ENCODE data around the gene CNDP1. TPM values are rescaled to one million over a fixed set of nuclear protein-coding genes. Genes with fewer than 3 reads are reported as not detected.

The CNDP1 gene
- total and polyA plus RNA-seq, 2 donors (not counting 1 experiment from before 2014, with no cell fraction given), result 0.19 to 0.57 TPM

DNA sequence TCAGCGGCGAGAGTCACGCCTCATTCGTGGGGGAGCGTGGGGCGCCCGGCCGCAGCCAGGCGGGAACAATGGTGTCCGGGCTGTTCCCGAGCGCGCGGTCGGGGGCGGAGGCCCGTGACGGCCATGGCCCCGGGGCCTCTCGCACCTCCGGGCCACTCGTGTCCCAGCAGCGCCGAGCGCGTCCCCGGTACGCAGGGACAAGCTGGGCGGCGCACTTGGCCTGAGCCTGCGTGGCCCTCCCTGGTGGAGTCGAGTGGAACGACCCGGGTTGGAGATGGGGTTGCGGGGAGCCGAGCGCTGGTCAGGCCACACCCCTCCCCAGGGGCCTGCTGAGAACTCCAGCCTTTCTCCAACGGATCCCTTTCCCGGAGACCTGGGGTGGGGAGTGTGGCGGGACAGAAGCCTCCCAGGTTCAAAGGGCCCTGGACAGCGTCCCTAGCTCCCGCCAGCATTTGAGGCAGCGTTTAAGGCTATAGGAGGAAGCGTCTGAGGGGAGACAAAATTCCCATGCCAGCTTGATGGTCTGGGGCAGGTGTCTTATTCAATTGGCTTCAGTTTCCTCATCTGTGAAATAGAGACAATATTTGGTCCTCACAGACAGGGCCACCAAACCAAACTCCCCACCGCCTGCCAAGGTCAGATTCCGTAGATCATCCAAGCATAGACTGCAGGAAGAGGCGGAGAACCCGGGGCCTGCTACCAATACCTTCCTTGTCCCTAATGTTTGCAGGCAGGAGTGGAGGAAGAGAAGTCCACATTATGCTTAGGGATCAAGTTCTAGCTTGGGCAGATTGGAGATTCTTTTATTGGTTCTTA is 37.6 kb upstream of the CNDP1 start:
- Histone ChIP-seq H3K9me3 (ENCODE audit: control extremely low read depth in 1 of 3, control insufficient read depth in 2 of 3, insufficient read depth in 1 of 3, low read length in 2 of 3) (peaks cover 0 to 7% (median 0%) of the 10 kb centered on the region in 3 donors), H3K27me3 (replicated peaks in 1 of 4; ENCODE audit: control extremely low read depth in 1 of 4, control insufficient read depth in 3 of 4, insufficient read depth in 4 of 4, low read length in 3 of 4) (no peaks in the 10 kb centered on the region), H3K9ac (ENCODE audit: low read length) (peak overlapping the region; percentile 90), H3K4me2 (replicated peaks; ENCODE audit: low read depth, low read length, poor library complexity, severe bottlenecking) (peak overlapping the region; percentile 94), H2AFZ (ENCODE audit: insufficient read depth, low read depth, low read length, poor library complexity, severe bottlenecking) (peak overlapping the region; percentile 87), H3K79me2 (ENCODE audit: control insufficient read depth, insufficient read depth, low read length) (peaks cover 22% of the 10 kb centered on the region), H3K36me3 (replicated peaks in 1 of 2; ENCODE audit: control extremely low read depth in 1 of 2, control insufficient read depth in 1 of 2, extremely low read depth in 1 of 2, insufficient read depth in 2 of 2, low read length in 1 of 2) (peaks cover 0 to 8% of the 10 kb centered on the region in 2 experiments), H3K4me1 (ENCODE audit: control insufficient read depth in 2 of 2, insufficient read depth in 2 of 2, low read length in 2 of 2) (peaks cover 45 to 47% of the 10 kb centered on the region in 2 donors), H4K20me1 (ENCODE audit: control insufficient read depth, insufficient read depth, low read length, poor library complexity, severe bottlenecking) (no peaks in the 10 kb centered on the region), H3K27ac (ENCODE audit: low read length in 2 of 2) (peak overlapping the region; percentile 85 to 91), H3K4me3 (ENCODE audit: control extremely low read depth in 1 of 5, extremely low read depth in 1 of 5, insufficient read depth in 1 of 5, low read depth in 2 of 5, low read length in 4 of 5) (peak overlapping the region; percentile 19 to 95 (median 81))
- ChIA-PET CTCF (interaction anchor here (0.7 to 5.2 kb wide), 3 partner anchors 11 to 301 kb away, joined by 3 to 75 read pairs (median 5); no protein-coding TSS in a partner anchor), POLR2A (interaction anchor here (1.7 kb wide), 1 partner anchor 101 kb away, joined by 6 read pairs; the partner anchor contains the start of gene ZNF407)
- no peaks in the 10 kb centered on the region for H3K27me3 Mint-ChIP-seq
- intact Hi-C loops (cut with micrococcal nuclease), result loop anchor here (1.0 to 10.0 kb wide), 6 partner anchors 101 to 2001 kb away; partner anchors contain the start of genes TIMM21, TSHZ1, ZNF407 and ZNF516
- under 1% methylated on average over 36 of the region's 48 CpGs for WGBS (ENCODE audit: insufficient coverage)
- peak overlapping the region; percentile 94 for H3K27ac Mint-ChIP-seq
- TF ChIP-seq, protein P1, sequence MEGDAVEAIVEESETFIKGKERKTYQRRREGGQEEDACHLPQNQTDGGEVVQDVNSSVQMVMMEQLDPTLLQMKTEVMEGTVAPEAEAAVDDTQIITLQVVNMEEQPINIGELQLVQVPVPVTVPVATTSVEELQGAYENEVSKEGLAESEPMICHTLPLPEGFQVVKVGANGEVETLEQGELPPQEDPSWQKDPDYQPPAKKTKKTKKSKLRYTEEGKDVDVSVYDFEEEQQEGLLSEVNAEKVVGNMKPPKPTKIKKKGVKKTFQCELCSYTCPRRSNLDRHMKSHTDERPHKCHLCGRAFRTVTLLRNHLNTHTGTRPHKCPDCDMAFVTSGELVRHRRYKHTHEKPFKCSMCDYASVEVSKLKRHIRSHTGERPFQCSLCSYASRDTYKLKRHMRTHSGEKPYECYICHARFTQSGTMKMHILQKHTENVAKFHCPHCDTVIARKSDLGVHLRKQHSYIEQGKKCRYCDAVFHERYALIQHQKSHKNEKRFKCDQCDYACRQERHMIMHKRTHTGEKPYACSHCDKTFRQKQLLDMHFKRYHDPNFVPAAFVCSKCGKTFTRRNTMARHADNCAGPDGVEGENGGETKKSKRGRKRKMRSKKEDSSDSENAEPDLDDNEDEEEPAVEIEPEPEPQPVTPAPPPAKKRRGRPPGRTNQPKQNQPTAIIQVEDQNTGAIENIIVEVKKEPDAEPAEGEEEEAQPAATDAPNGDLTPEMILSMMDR (IDR thresholded peaks at IDR 0.05), result no peak
- TF ChIP-seq EZH2 (IDR thresholded peaks at IDR 0.05; ENCODE audit: borderline replicate concordance, insufficient read depth, low read depth, low read length, poor library complexity, severe bottlenecking), result no peak
- H3K9me3 Mint-ChIP-seq (ENCODE audit: insufficient read depth), result no peaks in the 10 kb centered on the region
- ATAC-seq (ENCODE audit: low read depth) (peak; percentile 6), DNase-seq (no peak)
- H3K4me3 Mint-ChIP-seq, result peak overlapping the region; percentile 95
- H3K4me1 Mint-ChIP-seq, result peaks cover 51% of the 10 kb centered on the region

Measured in B cell (primary cell).